Inflammatory macrophage treated with lipopolysaccharide for 4 hours (primary cell): ENCODE results near the gene INSYN2A.

ENCODE experiments used
- DNase-seq: peaks from one replicate; pipeline ENCODE4 v3.0.0-alpha.2; 2020

Gene INSYN2A

DNA sequence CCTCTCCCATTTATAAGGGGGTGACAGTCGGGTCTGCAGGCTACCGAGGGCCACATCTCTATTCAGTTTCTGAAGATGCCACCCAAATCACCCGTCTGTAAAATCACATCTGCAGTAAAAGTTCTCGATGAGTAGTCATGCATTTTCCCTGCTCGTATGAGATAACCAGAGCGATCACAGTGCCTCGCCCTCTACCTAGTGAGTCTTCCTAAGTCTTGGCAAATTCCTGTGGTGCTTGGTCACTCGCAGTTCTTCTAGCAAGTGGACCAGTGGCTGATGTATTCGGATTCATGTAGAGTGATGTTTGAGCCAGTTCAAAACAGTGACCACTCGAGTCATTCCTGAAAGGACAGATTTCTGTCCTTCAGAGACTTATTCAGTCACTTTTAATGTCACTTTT is 44.9 kb downstream of the INSYN2A start:
- no peak for DNase-seq

- peak; percentile 52 for DNase-seq
Observed at GRCh38 chr10:127150136-127150535, 46.3 kb downstream of the INSYN2A start.

DNA sequence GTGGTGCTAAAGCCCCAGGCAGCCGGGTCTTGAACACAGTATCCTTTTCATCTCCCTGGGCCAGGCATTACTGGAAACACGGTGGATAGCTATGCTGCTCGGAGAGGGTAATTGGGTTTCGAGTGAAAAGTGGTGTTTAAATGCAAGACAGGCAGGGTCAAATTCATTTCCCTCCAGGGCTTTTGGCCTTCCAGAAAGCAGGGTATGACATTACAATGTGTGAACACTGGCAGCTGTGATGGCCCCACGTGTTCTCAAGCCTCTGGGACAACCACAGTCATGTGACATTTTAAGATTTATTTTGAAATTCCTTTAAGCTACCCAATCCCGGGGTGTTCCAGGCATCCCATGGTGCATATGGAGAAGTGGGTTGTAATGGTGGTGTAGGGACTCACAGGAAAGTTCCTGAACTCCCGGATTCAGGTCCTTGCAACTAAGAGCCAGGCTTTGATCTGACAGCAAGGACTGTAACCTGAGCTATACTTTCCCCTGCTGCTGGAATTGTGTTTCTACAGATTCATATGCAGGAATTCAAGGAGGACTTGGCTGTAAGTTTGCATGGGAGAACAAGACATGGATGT is 46.8 kb downstream of the INSYN2A start:
- DNase-seq: no peak

DNA sequence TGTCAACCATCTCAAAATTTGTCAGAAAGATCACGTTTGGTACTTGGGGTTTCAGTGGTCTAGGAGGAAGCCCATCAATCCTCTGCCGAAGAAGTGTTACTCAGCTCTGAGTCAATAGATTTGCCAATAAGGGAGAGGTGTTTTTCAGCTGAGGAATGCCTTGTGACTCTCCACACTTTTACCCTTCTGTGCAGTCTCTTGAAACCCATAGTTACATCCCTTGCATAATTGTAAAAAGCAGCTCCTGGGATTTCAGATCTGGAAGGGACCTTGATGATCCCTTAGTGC is 47.5 kb downstream of the INSYN2A start:
- peak; percentile 63 for DNase-seq

- peak; percentile 78 for DNase-seq
Observed at GRCh38 chr10:127148066-127148932, 48.1 kb downstream of the INSYN2A start.

DNA sequence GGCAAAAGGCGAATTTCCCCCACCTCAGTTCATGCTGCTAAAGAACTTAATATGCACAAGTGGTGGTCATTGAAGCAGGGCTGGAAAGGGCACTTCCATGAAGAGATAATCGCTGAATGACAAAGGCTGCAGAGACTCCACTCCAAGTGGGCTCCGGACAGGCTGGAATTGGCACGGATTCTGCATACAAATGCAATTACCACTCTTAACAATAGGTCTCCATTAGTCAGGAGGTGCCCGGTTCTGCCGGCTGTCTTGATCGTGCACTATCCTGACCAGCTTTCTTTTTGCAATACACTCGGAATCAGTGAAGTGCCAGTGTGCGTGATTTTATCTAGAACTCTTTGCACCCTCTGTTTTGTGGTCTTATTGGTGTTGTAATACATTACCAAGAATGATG is 49.7 kb downstream of the INSYN2A start:
- DNase-seq: no peak
